ENCODE results near the gene ADAM15.

- TF ChIP-seq POLR2A (IDR thresholded peaks at IDR 0.05) (no peak), CTCF (IDR thresholded peaks at IDR 0.05) (no peak)
Measured at GRCh38 chr1:155002464-155003226, 48.5 kb upstream of the ADAM15 start, which contains the start of gene ZBTB7B.

All from uterus (tissue), 2 donors.